HG02852 (cell line): ENCODE data around the gene RPS5.
A peak's percentile ranks its signal among the peaks of the same experiment; 100 is the strongest.
"Not testable (repeated sequence)": the region's sequence is repeated elsewhere in the genome, so short reads cannot be mapped to it uniquely, and the experiment has no call there.

Source experiments
- ATAC-seq: cut with Tn5 transposase; IDR thresholded peaks from one replicate; pipeline ENCODE4 v1.9.1; 2021; ENCODE audit warnings: mild to moderate bottlenecking, moderate library complexity; ENCODE audit not compliant: unreplicated experiment

RPS5 gene

GRCh38 chr19:58355908-58356765, 30.9 kb upstream of the RPS5 start:
- ATAC-seq: no peak

- ATAC-seq: no peak
Observed at GRCh38 chr19:58356766-58357480, 30.1 kb upstream of the RPS5 start.

- ATAC-seq: no peak
Observed at GRCh38 chr19:58357481-58358145, 29.5 kb upstream of the RPS5 start.

- ATAC-seq: peak; percentile 14
Observed at GRCh38 chr19:58361900-58362271, 25.2 kb upstream of the RPS5 start.

GRCh38 chr19:58362272-58362994, 24.6 kb upstream of the RPS5 start, which contains the start of gene ZNF497:
TSS of gene ZNF497 (minus strand) at chr19:58362751. CDS start at chr19:58357635, 5,116 bp downstream.
- ATAC-seq: peak; percentile 83

- ATAC-seq: no peak
Observed at GRCh38 chr19:58364146-58364545, 22.9 kb upstream of the RPS5 start.

- no peak for ATAC-seq
Observed at GRCh38 chr19:58366585-58367430, 20.3 kb upstream of the RPS5 start.

GRCh38 chr19:58367698-58368454, 19.2 kb upstream of the RPS5 start:
- ATAC-seq: no peak

GRCh38 chr19:58368561-58369360, 18.3 kb upstream of the RPS5 start:
- no peak for ATAC-seq

GRCh38 chr19:58372311-58373133, 14.5 kb upstream of the RPS5 start:
- no peak for ATAC-seq

- ATAC-seq: no peak
Observed at GRCh38 chr19:58374200-58374599, 12.9 kb upstream of the RPS5 start.

GRCh38 chr19:58376724-58377123, 10.3 kb upstream of the RPS5 start:
- ATAC-seq: not testable (repeated sequence)

- no peak for ATAC-seq
Observed at GRCh38 chr19:58379246-58379645, 7.8 kb upstream of the RPS5 start.

GRCh38 chr19:58380037-58380661, 6.9 kb upstream of the RPS5 start:
- no peak for ATAC-seq

- peak; percentile 84 for ATAC-seq
Observed at GRCh38 chr19:58380662-58381459, 6.2 kb upstream of the RPS5 start, which contains the start of gene ZNF837. TSS of gene ZNF837 (minus strand) at chr19:58381030. CDS start at chr19:58369332, 11,698 bp downstream.
